HepG2 (cell line): Measurements from ENCODE around the gene MTA1. TPM values are rescaled to one million over a fixed set of nuclear protein-coding genes. Genes with fewer than 3 reads are reported as not detected.
A peak's percentile ranks its signal among the peaks of the same experiment; 100 is the strongest.

Source experiments
- ARID2 ChIP-seq: sonication (generic); formaldehyde crosslinking; IDR thresholded peaks from 2 replicates; pipeline ENCODE4 v1.8.1; 2022; ENCODE audit warnings: mild to moderate bottlenecking, missing genetic modification reagents, borderline replicate concordance
- ATF1 ChIP-seq: IDR thresholded peaks from 2 replicates; pipeline ENCODE4 v1.6.1; 2016; ENCODE audit warnings: mild to moderate bottlenecking, control low read depth
- BRF2 ChIP-seq: sonication (generic); formaldehyde crosslinking; IDR thresholded peaks from 2 replicates; pipeline ENCODE4 v1.8.1; 2022; ENCODE audit warnings: mild to moderate bottlenecking, missing genetic modification reagents
- CREB1 ChIP-seq, 2 experiments: fragments of 450-650 bp in 1 of 2; IDR thresholded peaks; 2 replicates each; pipeline ENCODE4 v1.6.1; 2016 to 2017; ENCODE audit warnings: control low read depth in 1 of 2, mild to moderate bottlenecking in 1 of 2, missing compliant biosample characterization in 1 of 2, missing genetic modification characterization in 1 of 2
- CREB3 ChIP-seq: sonication (generic); formaldehyde crosslinking; IDR thresholded peaks from 2 replicates; pipeline ENCODE4 v1.5.0; 2020; ENCODE audit warnings: missing genetic modification reagents
- HNRNPH1 ChIP-seq: fragments of 200-400 bp; formaldehyde crosslinking; optimal IDR thresholded peaks from 2 replicates; pipeline ENCODE3; 2017; ENCODE audit warnings: mild to moderate bottlenecking, low read depth, low read length
- HOXD1 ChIP-seq: sonication (generic); formaldehyde crosslinking; IDR thresholded peaks from 2 replicates; pipeline ENCODE4 v1.5.0; 2020; ENCODE audit warnings: missing genetic modification reagents
- KMT2B ChIP-seq: IDR thresholded peaks from 2 replicates; pipeline ENCODE4 v1.6.1; 2016; ENCODE audit warnings: missing genetic modification reagents, missing compliant biosample characterization
- MAFK ChIP-seq, 2 experiments: IDR thresholded peaks in 1 of 2; conservative IDR thresholded peaks in 1 of 2; 2 replicates each; pipeline ENCODE4 v1.6.1; 2011; ENCODE audit warnings: improper control_type of control experiment in 2 of 2, low read length in 2 of 2
- NAIF1 ChIP-seq: sonication (generic); formaldehyde crosslinking; IDR thresholded peaks from 2 replicates; pipeline ENCODE4 v1.5.0; 2020; ENCODE audit warnings: mild to moderate bottlenecking, missing genetic modification reagents, borderline replicate concordance
- SOX5 ChIP-seq: IDR thresholded peaks from 2 replicates; pipeline ENCODE4 v1.6.1; 2016; ENCODE audit warnings: borderline replicate concordance
- WIZ ChIP-seq: sonication (generic); formaldehyde crosslinking; IDR thresholded peaks from 2 replicates; pipeline ENCODE4 v1.5.1; 2020; ENCODE audit warnings: mild to moderate bottlenecking, missing genetic modification reagents
- ZNF143 ChIP-seq: sonication (generic); formaldehyde crosslinking; IDR thresholded peaks from 2 replicates; pipeline ENCODE4 v1.4.0; 2020; ENCODE audit warnings: missing genetic modification reagents
- ZNF431 ChIP-seq: sonication (generic); formaldehyde crosslinking; IDR thresholded peaks from 2 replicates; pipeline ENCODE4 v1.9.0; 2022; ENCODE audit warnings: missing genetic modification reagents, low read depth, mild to moderate bottlenecking, borderline replicate concordance
- ZNF512 ChIP-seq: sonication (generic); formaldehyde crosslinking; IDR thresholded peaks from 2 replicates; pipeline ENCODE4 v1.4.0; 2020; ENCODE audit warnings: mild to moderate bottlenecking, missing genetic modification reagents
- ZNF547 ChIP-seq: sonication (generic); formaldehyde crosslinking; IDR thresholded peaks from 2 replicates; pipeline ENCODE4 v1.5.1; 2020; ENCODE audit warnings: mild to moderate bottlenecking, missing genetic modification reagents
- ZNF629 ChIP-seq: sonication (generic); formaldehyde crosslinking; conservative IDR thresholded peaks from 2 replicates; pipeline ENCODE4 v1.5.0; 2020; ENCODE audit warnings: missing genetic modification reagents
- ZNF749 ChIP-seq: sonication (generic); formaldehyde crosslinking; IDR thresholded peaks from 2 replicates; pipeline ENCODE4 v1.8.0; 2022; ENCODE audit warnings: mild to moderate bottlenecking, missing genetic modification reagents, moderate library complexity, borderline replicate concordance
- polyA plus RNA-seq, 8 experiments: library from polyadenylated mRNA; depleted of rRNA in 3 of 8; stranded (reverse) in 7 of 8; unstranded in 1 of 8; fragments of >200 nt; fragmentation: Illumina TruSeq in 4 of 8; extraction: Trizol in 4 of 8; gene quantifications; 2 replicates each; pipeline versions ENCODE4 v1.2.1 to v1.2.3, GENCODE V29; 2011 to 2016; ENCODE audit warnings: low read depth in 4 of 8, missing spikeins in 1 of 8, mixed read lengths in 1 of 8; ENCODE audit not compliant: insufficient read depth in 1 of 8
- total RNA-seq, 5 experiments: library from RNA; depleted of rRNA; stranded (reverse); fragments of >200 nt; fragmentation: Illumina TruSeq; extraction: Trizol; gene quantifications; 2 replicates each; pipeline ENCODE4 v1.2.3, GENCODE V29; 2016; ENCODE audit warnings: low read depth in 1 of 5
- TF ChIP-seq, protein P1 (sequence below): IDR thresholded peaks from 2 replicates; pipeline ENCODE4 v1.6.1; 2016; ENCODE audit warnings: mild to moderate bottlenecking
- TF ChIP-seq, protein P2 (sequence below): sonication (generic); formaldehyde crosslinking; IDR thresholded peaks from 2 replicates; pipeline ENCODE4 v1.4.0; 2020; ENCODE audit warnings: missing genetic modification reagents

Gene MTA1
- total and polyA plus RNA-seq, 2 of the 13 experiments (the other 11 are each of a cell fraction or from before 2014, with no cell fraction given) = 35.2 to 85.8 TPM

GRCh38 chr14:105398044-105398725, 21.4 kb upstream of the MTA1 start, which contains the start of gene TEX22 (continued):
- TF ChIP-seq, protein P1, sequence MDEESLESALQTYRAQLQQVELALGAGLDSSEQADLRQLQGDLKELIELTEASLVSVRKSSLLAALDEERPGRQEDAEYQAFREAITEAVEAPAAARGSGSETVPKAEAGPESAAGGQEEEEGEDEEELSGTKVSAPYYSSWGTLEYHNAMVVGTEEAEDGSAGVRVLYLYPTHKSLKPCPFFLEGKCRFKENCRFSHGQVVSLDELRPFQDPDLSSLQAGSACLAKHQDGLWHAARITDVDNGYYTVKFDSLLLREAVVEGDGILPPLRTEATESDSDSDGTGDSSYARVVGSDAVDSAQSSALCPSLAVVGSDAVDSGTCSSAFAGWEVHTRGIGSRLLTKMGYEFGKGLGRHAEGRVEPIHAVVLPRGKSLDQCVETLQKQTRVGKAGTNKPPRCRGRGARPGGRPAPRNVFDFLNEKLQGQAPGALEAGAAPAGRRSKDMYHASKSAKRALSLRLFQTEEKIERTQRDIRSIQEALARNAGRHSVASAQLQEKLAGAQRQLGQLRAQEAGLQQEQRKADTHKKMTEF (CRISPR knock-in tag) = peak; percentile 81; the same call in 1 of the 2 replicates
- TF ChIP-seq BRF2 (CRISPR knock-in tag) (peak; percentile 90), CREB3 (CRISPR knock-in tag) (peak; percentile 61; the same call in 1 of the 2 replicates), ZNF431 (CRISPR knock-in tag) (peak; percentile 73; the same call in 1 of the 2 replicates), CREB1 (IDR thresholded peaks at IDR 0.05) (no peak), CREB1 (CRISPR knock-in tag; IDR thresholded peaks at IDR 0.05) (no peak), ZNF512 (CRISPR knock-in tag) (no peak), WIZ (CRISPR knock-in tag) (no peak), ZNF143 (no peak), SOX5 (CRISPR knock-in tag) (0 out of 2 replicates have a peak, but pooled peaks have one; percentile 6), ATF1 (CRISPR knock-in tag) (no peak), HNRNPH1 (no peak), NAIF1 (CRISPR knock-in tag) (peak; percentile 18; the same call in 1 of the 2 replicates), ARID2 (CRISPR knock-in tag) (peak; percentile 74; the same call in 1 of the 2 replicates), KMT2B (peak; percentile 59; the same call in 1 of the 2 replicates), ZNF749 (CRISPR knock-in tag) (peak; percentile 79; the same call in 1 of the 2 replicates), ZNF629 (CRISPR knock-in tag) (peak; percentile 12; the same call in 1 of the 2 replicates), MAFK (conservative IDR thresholded peaks at IDR 0.05 in 1 of 2, IDR thresholded peaks at IDR 0.05 in 1 of 2; ENCODE audit: low read length in 2 of 2) (no peak), HOXD1 (no peak), ZNF547 (CRISPR knock-in tag) (peak; percentile 64; the same call in 1 of the 2 replicates)
- TF ChIP-seq, protein P2, sequence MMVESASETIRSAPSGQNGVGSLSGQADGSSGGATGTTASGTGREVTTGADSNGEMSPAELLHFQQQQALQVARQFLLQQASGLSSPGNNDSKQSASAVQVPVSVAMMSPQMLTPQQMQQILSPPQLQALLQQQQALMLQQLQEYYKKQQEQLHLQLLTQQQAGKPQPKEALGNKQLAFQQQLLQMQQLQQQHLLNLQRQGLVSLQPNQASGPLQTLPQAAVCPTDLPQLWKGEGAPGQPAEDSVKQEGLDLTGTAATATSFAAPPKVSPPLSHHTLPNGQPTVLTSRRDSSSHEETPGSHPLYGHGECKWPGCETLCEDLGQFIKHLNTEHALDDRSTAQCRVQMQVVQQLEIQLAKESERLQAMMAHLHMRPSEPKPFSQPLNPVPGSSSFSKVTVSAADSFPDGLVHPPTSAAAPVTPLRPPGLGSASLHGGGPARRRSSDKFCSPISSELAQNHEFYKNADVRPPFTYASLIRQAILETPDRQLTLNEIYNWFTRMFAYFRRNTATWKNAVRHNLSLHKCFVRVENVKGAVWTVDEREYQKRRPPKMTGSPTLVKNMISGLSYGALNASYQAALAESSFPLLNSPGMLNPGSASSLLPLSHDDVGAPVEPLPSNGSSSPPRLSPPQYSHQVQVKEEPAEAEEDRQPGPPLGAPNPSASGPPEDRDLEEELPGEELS (CRISPR knock-in tag) = peak; percentile 55
